Ishikawa (cell line): Measurements from ENCODE around the gene SMYD3.

Source experiments
- CEBPB ChIP-seq: IDR thresholded peaks from 2 replicates; pipeline ENCODE4 v1.6.1; 2012
- CREB1 ChIP-seq: IDR thresholded peaks from 2 replicates; pipeline ENCODE4 v1.6.1; 2012; ENCODE audit warnings: low read depth
- EGR1 ChIP-seq: IDR thresholded peaks from 2 replicates; pipeline ENCODE4 v1.6.1; 2012
- EP300 ChIP-seq: IDR thresholded peaks from 2 replicates; pipeline ENCODE4 v1.6.1; 2012; ENCODE audit warnings: borderline replicate concordance
- FOXM1 ChIP-seq: IDR thresholded peaks from 2 replicates; pipeline ENCODE4 v1.6.1; 2012; ENCODE audit warnings: low read depth, borderline replicate concordance
- MAX ChIP-seq: IDR thresholded peaks from 2 replicates; pipeline ENCODE4 v1.6.1; 2012
- NFIC ChIP-seq: IDR thresholded peaks from 2 replicates; pipeline ENCODE4 v1.6.1; 2012
- RAD21 ChIP-seq: IDR thresholded peaks from 2 replicates; pipeline ENCODE4 v1.6.1; 2012; ENCODE audit warnings: low read depth
- REST ChIP-seq: IDR thresholded peaks from 2 replicates; pipeline ENCODE4 v1.6.1; 2012; ENCODE audit warnings: low read depth, mild to moderate bottlenecking
- TAF1 ChIP-seq: IDR thresholded peaks from 2 replicates; pipeline ENCODE4 v1.6.1; 2012; ENCODE audit warnings: low read depth, mild to moderate bottlenecking
- TCF12 ChIP-seq: IDR thresholded peaks from 2 replicates; pipeline ENCODE4 v1.6.1; 2012; ENCODE audit warnings: low read depth
- TEAD4 ChIP-seq: IDR thresholded peaks from 2 replicates; pipeline ENCODE4 v1.6.1; 2012
- USF1 ChIP-seq: IDR thresholded peaks from 2 replicates; pipeline ENCODE4 v1.6.1; 2012
- YY1 ChIP-seq: IDR thresholded peaks from 2 replicates; pipeline ENCODE4 v1.6.1; 2012; ENCODE audit warnings: low read depth
- ZBTB7A ChIP-seq: IDR thresholded peaks from 2 replicates; pipeline ENCODE4 v1.6.1; 2012; ENCODE audit warnings: low read depth

Gene SMYD3

GRCh38 chr1:246384616-246385015, 122.5 kb downstream of the SMYD3 start:
- TF ChIP-seq TEAD4 (no peak), REST (no peak), YY1 (no peak), TAF1 (no peak)

- TF ChIP-seq RAD21 (no peak), CEBPB (no peak), EGR1 (no peak), FOXM1 (no peak)
These were observed 123.3 kb downstream of the SMYD3 start for GRCh38 chr1:246383791-246384190.

- TF ChIP-seq CREB1 (no peak), USF1 (no peak), YY1 (no peak), EGR1 (no peak)
These were observed 123.9 kb downstream of the SMYD3 start for GRCh38 chr1:246383239-246383589.

GRCh38 chr1:246382589-246383238, 124.4 kb downstream of the SMYD3 start:
- TF ChIP-seq NFIC (no peak), FOXM1 (no peak), YY1 (no peak), EP300 (no peak), TAF1 (no peak), TEAD4 (no peak), ZBTB7A (no peak), CEBPB (no peak), USF1 (no peak), RAD21 (no peak), EGR1 (no peak)

GRCh38 chr1:246381452-246381851, 125.6 kb downstream of the SMYD3 start:
- TF ChIP-seq TEAD4 (no peak), YY1 (no peak), RAD21 (no peak)

GRCh38 chr1:246377625-246378153, 129.4 kb downstream of the SMYD3 start:
- no peak for TF ChIP-seq EP300
- no peak for TF ChIP-seq NFIC
- TF ChIP-seq EGR1: no peak
- no peak for TF ChIP-seq YY1
- no peak for TF ChIP-seq CREB1
- TF ChIP-seq TCF12: no peak

- no peak for TF ChIP-seq FOXM1
- no peak for TF ChIP-seq CREB1
- TF ChIP-seq TEAD4: no peak
- no peak for TF ChIP-seq YY1
- no peak for TF ChIP-seq CEBPB
- TF ChIP-seq REST: no peak
- TF ChIP-seq TCF12: no peak
- no peak for TF ChIP-seq NFIC
- TF ChIP-seq EGR1: no peak
- no peak for TF ChIP-seq MAX
- no peak for TF ChIP-seq USF1
- TF ChIP-seq TAF1: no peak
These were observed 133.1 kb downstream of the SMYD3 start for GRCh38 chr1:246373828-246374569.
